ENCODE results near the gene SMO.
"Not testable (repeated sequence)": the region's sequence is repeated elsewhere in the genome, so short reads cannot be mapped to it uniquely, and the experiment has no call there.

Gene SMO

GRCh38 chr7:129252603-129253002, 64.2 kb downstream of the SMO start:
- not testable (repeated sequence) for H2BK15ac ChIP-seq (ENCODE audit: low read length); H3K27ac ChIP-seq (replicated peaks; ENCODE audit: low read length); H2AK5ac ChIP-seq (ENCODE audit: low read depth, low read length); H4K8ac ChIP-seq (ENCODE audit: low read depth, low read length); H3K79me1 ChIP-seq (ENCODE audit: low read depth, low read length); H3K18ac ChIP-seq (ENCODE audit: low read length); H3K4me1 ChIP-seq (ENCODE audit: control insufficient read depth in 2 of 2, insufficient read depth in 1 of 2, low read depth in 1 of 2, low read length in 2 of 2); H4K91ac ChIP-seq (ENCODE audit: low read depth, low read length, poor library complexity); DNase-seq (ENCODE audit: low spot score); H3K4ac ChIP-seq (ENCODE audit: low read length); H3K36me3 ChIP-seq (replicated peaks in 1 of 2; ENCODE audit: control insufficient read depth in 2 of 2, insufficient read depth in 2 of 2, low read length in 2 of 2); H2AFZ ChIP-seq (ENCODE audit: low read length); H3K4me3 ChIP-seq (ENCODE audit: low read length in 2 of 2); H3K4me2 ChIP-seq (ENCODE audit: insufficient read depth, low read length, poor library complexity, severe bottlenecking); H2BK12ac ChIP-seq (ENCODE audit: low read length); H3K23ac ChIP-seq (ENCODE audit: low read depth, low read length, poor library complexity); H2BK5ac ChIP-seq (ENCODE audit: low read length); H2BK120ac ChIP-seq (ENCODE audit: low read depth, low read length); H3K14ac ChIP-seq (ENCODE audit: low read length); H3K9ac ChIP-seq (ENCODE audit: low read depth, low read length, poor library complexity); H3K27me3 ChIP-seq (ENCODE audit: control insufficient read depth in 3 of 3, insufficient read depth in 3 of 3, low read depth in 1 of 3, low read length in 3 of 3)
- H3K9me3 ChIP-seq (replicated peaks in 1 of 2; ENCODE audit: control insufficient read depth in 2 of 2, insufficient read depth in 1 of 2, low read depth in 1 of 2, low read length in 2 of 2), result peaks cover 0 to 24% of the 10 kb centered on the region in 2 donors
- no CpG with 5 or more reads among the region's 5 CpGs for WGBS, 2 donors (ENCODE audit: extremely low coverage in 2 of 2, insufficient read length in 2 of 2, insufficient replicate concordance in 1 of 2)

GRCh38 chr7:129255800-129256199, 67.4 kb downstream of the SMO start:
- Histone ChIP-seq H2AK5ac (ENCODE audit: low read depth, low read length) (no peak overlapping the region), H2AFZ (ENCODE audit: low read length) (no peak overlapping the region), H2BK12ac (ENCODE audit: low read length) (no peak overlapping the region), H3K4me1 (ENCODE audit: control insufficient read depth in 2 of 2, insufficient read depth in 1 of 2, low read depth in 1 of 2, low read length in 2 of 2) (peaks cover 9 to 20% of the 10 kb centered on the region in 2 donors), H3K4me3 (ENCODE audit: low read length in 2 of 2) (no peak overlapping the region), H3K36me3 (replicated peaks in 1 of 2; ENCODE audit: control insufficient read depth in 2 of 2, insufficient read depth in 2 of 2, low read length in 2 of 2) (peaks cover 0 to 3% of the 10 kb centered on the region in 2 donors), H3K27me3 (ENCODE audit: control insufficient read depth in 3 of 3, insufficient read depth in 3 of 3, low read depth in 1 of 3, low read length in 3 of 3) (no peaks in the 10 kb centered on the region), H3K9ac (ENCODE audit: low read depth, low read length, poor library complexity) (no peak overlapping the region), H2BK5ac (ENCODE audit: low read length) (no peak overlapping the region), H4K8ac (ENCODE audit: low read depth, low read length) (no peak overlapping the region), H3K9me3 (replicated peaks in 1 of 2; ENCODE audit: control insufficient read depth in 2 of 2, insufficient read depth in 1 of 2, low read depth in 1 of 2, low read length in 2 of 2) (peaks cover 0 to 11% of the 10 kb centered on the region in 2 donors), H3K4me2 (ENCODE audit: insufficient read depth, low read length, poor library complexity, severe bottlenecking) (no peak overlapping the region), H3K4ac (ENCODE audit: low read length) (no peak overlapping the region), H3K18ac (ENCODE audit: low read length) (no peak overlapping the region), H2BK120ac (ENCODE audit: low read depth, low read length) (no peak overlapping the region), H3K14ac (ENCODE audit: low read length) (no peak overlapping the region), H4K91ac (ENCODE audit: low read depth, low read length, poor library complexity) (no peak overlapping the region), H3K79me1 (ENCODE audit: low read depth, low read length) (peaks cover 2% of the 10 kb centered on the region), H2BK15ac (ENCODE audit: low read length) (no peak overlapping the region), H3K23ac (ENCODE audit: low read depth, low read length, poor library complexity) (no peak overlapping the region), H3K27ac (replicated peaks; ENCODE audit: low read length) (no peak overlapping the region)
- WGBS, 2 donors (ENCODE audit: extremely low coverage in 2 of 2, insufficient read length in 2 of 2, insufficient replicate concordance in 1 of 2), result no CpG with 5 or more reads among the region's 4 CpGs
- DNase-seq (ENCODE audit: low spot score), result no peak

- H3K4ac ChIP-seq (ENCODE audit: low read length), result no peak overlapping the region
- H3K23ac ChIP-seq (ENCODE audit: low read depth, low read length, poor library complexity), result no peak overlapping the region
- H2AFZ ChIP-seq (ENCODE audit: low read length), result no peak overlapping the region
- H4K8ac ChIP-seq (ENCODE audit: low read depth, low read length), result no peak overlapping the region
- H2BK5ac ChIP-seq (ENCODE audit: low read length), result no peak overlapping the region
- no CpG with 5 or more reads among the region's 2 CpGs for WGBS, 2 donors (ENCODE audit: extremely low coverage in 2 of 2, insufficient read length in 2 of 2, insufficient replicate concordance in 1 of 2)
- H2BK120ac ChIP-seq (ENCODE audit: low read depth, low read length), result no peak overlapping the region
- H3K18ac ChIP-seq (ENCODE audit: low read length), result no peak overlapping the region
- DNase-seq (ENCODE audit: low spot score), result no peak
- no peak overlapping the region for H3K9ac ChIP-seq (ENCODE audit: low read depth, low read length, poor library complexity)
- peaks cover 9 to 20% of the 10 kb centered on the region in 2 donors for H3K4me1 ChIP-seq (ENCODE audit: control insufficient read depth in 2 of 2, insufficient read depth in 1 of 2, low read depth in 1 of 2, low read length in 2 of 2)
- H3K36me3 ChIP-seq (replicated peaks in 1 of 2; ENCODE audit: control insufficient read depth in 2 of 2, insufficient read depth in 2 of 2, low read length in 2 of 2), result peaks cover 0 to 3% of the 10 kb centered on the region in 2 donors
- peaks cover 2% of the 10 kb centered on the region for H3K79me1 ChIP-seq (ENCODE audit: low read depth, low read length)
- no peak overlapping the region for H3K4me2 ChIP-seq (ENCODE audit: insufficient read depth, low read length, poor library complexity, severe bottlenecking)
- no peak overlapping the region for H2BK12ac ChIP-seq (ENCODE audit: low read length)
- no peaks in the 10 kb centered on the region for H3K27me3 ChIP-seq (ENCODE audit: control insufficient read depth in 3 of 3, insufficient read depth in 3 of 3, low read depth in 1 of 3, low read length in 3 of 3)
- H4K91ac ChIP-seq (ENCODE audit: low read depth, low read length, poor library complexity), result no peak overlapping the region
- peaks cover 0 to 11% of the 10 kb centered on the region in 2 donors for H3K9me3 ChIP-seq (replicated peaks in 1 of 2; ENCODE audit: control insufficient read depth in 2 of 2, insufficient read depth in 1 of 2, low read depth in 1 of 2, low read length in 2 of 2)
- H2BK15ac ChIP-seq (ENCODE audit: low read length), result no peak overlapping the region
- no peak overlapping the region for H3K4me3 ChIP-seq (ENCODE audit: low read length in 2 of 2)
- H3K27ac ChIP-seq (replicated peaks; ENCODE audit: low read length), result no peak overlapping the region
- no peak overlapping the region for H3K14ac ChIP-seq (ENCODE audit: low read length)
- H2AK5ac ChIP-seq (ENCODE audit: low read depth, low read length), result no peak overlapping the region
Observed at GRCh38 chr7:129256221-129256620, 67.8 kb downstream of the SMO start.

- DNase-seq (ENCODE audit: low spot score), result no peak
- H3K4ac ChIP-seq (ENCODE audit: low read length), result peak overlapping the region; percentile 58
- no peak overlapping the region for H2BK5ac ChIP-seq (ENCODE audit: low read length)
- no peak overlapping the region for H3K18ac ChIP-seq (ENCODE audit: low read length)
- H3K36me3 ChIP-seq (replicated peaks in 1 of 2; ENCODE audit: control insufficient read depth in 2 of 2, insufficient read depth in 2 of 2, low read length in 2 of 2), result peaks cover 0 to 3% of the 10 kb centered on the region in 2 donors
- H3K14ac ChIP-seq (ENCODE audit: low read length), result no peak overlapping the region
- no peaks in the 10 kb centered on the region for H3K27me3 ChIP-seq (ENCODE audit: control insufficient read depth in 3 of 3, insufficient read depth in 3 of 3, low read depth in 1 of 3, low read length in 3 of 3)
- no peak overlapping the region for H2BK12ac ChIP-seq (ENCODE audit: low read length)
- H3K4me1 ChIP-seq (ENCODE audit: control insufficient read depth in 2 of 2, insufficient read depth in 1 of 2, low read depth in 1 of 2, low read length in 2 of 2), result peaks cover 9 to 21% of the 10 kb centered on the region in 2 donors
- H4K8ac ChIP-seq (ENCODE audit: low read depth, low read length), result no peak overlapping the region
- no peak overlapping the region for H3K9ac ChIP-seq (ENCODE audit: low read depth, low read length, poor library complexity)
- no peaks in the 10 kb centered on the region for H3K79me1 ChIP-seq (ENCODE audit: low read depth, low read length)
- no peak overlapping the region for H3K4me2 ChIP-seq (ENCODE audit: insufficient read depth, low read length, poor library complexity, severe bottlenecking)
- peaks cover 0 to 11% of the 10 kb centered on the region in 2 donors for H3K9me3 ChIP-seq (replicated peaks in 1 of 2; ENCODE audit: control insufficient read depth in 2 of 2, insufficient read depth in 1 of 2, low read depth in 1 of 2, low read length in 2 of 2)
- no peak overlapping the region for H2BK120ac ChIP-seq (ENCODE audit: low read depth, low read length)
- peak overlapping the region; percentile 19 for H3K27ac ChIP-seq (replicated peaks; ENCODE audit: low read length)
- no peak overlapping the region for H4K91ac ChIP-seq (ENCODE audit: low read depth, low read length, poor library complexity)
- no peak overlapping the region for H3K4me3 ChIP-seq (ENCODE audit: low read length in 2 of 2)
- H2AFZ ChIP-seq (ENCODE audit: low read length), result no peak overlapping the region
- H2AK5ac ChIP-seq (ENCODE audit: low read depth, low read length), result no peak overlapping the region
- no peak overlapping the region for H3K23ac ChIP-seq (ENCODE audit: low read depth, low read length, poor library complexity)
- H2BK15ac ChIP-seq (ENCODE audit: low read length), result no peak overlapping the region
Observed at GRCh38 chr7:129257168-129257567, 68.7 kb downstream of the SMO start.
